ENCODE data around the gene ADAR. TPM values are rescaled to one million over a fixed set of nuclear protein-coding genes. Genes with fewer than 3 reads are reported as not detected.
A peak's percentile ranks its signal among the peaks of the same experiment; 100 is the strongest.

ADAR gene
- total RNA-seq, 1 donor from 2014 or later, result 142 TPM

DNA sequence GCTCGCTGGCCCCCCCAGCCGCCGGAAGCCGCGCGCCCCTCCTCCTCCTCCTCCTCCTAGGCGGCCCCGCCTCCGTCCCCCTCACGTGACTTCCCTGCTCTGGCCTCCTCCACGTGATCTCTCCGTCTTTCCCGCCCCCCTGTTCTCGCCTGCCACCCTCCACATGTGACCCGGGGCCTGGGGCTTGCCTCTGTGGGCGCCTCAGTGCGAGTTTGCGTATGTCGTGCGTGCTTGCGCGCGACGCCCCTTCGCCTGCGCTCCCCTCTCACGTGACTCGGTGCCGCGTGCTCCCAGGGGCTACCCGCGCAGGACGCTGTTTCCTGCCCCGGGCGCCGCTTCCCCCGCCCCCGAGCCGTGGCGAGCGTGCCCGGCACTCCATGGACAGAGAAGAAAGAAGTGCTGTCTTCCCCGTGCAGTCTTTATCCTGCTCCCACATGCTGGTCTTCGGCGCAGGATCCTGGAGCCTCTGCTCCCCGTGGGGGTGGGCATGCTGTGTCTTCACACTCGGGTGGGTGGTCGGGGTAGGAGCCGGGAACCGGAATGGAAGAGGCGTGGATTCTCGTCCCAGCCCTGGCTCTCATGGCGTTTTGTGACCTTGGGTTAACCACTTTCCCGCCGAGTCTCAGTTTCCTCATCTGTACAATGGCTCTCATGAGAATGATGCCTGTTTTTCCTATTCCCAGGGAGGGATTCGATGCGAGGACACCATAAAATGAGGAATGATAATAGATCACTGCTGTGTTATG is 49.1 kb downstream of the ADAR start:
- peak; percentile 90 for DNase-seq (ENCODE audit: low read depth)

DNA sequence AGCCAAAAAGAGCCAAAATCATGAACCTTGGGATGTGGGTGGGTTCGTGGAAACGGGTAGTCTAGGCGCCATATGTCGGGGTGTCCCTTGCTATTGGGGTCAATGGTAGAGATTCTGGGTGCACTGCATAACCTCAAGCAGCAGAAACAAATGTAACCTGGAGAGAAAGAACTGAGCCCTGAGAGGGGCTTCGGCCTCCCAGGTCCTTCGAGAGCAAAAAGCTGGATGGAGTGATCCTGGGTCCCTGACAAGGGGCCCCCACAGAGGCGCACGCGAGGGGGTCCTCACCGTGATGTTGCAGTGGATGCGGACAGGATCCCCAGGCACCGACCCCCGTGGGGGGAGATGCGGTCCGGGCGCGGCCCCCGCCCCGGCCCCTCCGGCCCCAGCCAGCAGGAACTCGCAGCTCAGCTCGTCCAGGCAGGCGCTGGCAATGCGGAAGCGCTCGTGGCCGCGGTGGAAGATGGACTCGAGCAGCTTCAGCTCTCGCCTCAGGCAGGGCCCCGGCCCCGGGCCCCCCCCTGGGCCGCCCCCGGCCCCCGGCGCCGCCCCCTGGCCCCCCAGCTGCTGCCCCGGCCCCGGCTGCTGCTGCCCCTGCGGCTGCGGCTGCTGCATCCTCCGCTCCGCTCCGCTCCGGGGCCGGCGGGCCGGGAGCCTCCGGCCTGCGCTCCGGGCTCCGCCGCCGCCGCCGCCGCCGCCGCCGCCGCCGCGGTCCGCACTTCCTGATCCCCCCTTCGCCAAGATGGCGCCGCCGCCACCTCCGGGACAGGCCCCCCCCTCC is 49.9 kb downstream of the ADAR start, which contains the start of gene UBE2Q1:
Gene UBE2Q1 (minus strand): TSS at position 724 of the 781 bp plus-strand sequence. CDS start 109 bp downstream, at position 615.
- DNase-seq (ENCODE audit: low read depth), result no peak

GRCh38 chr1:154557248-154557938 is 50.6 kb downstream of the ADAR start:
- DNase-seq (ENCODE audit: low read depth), result no peak

DNA sequence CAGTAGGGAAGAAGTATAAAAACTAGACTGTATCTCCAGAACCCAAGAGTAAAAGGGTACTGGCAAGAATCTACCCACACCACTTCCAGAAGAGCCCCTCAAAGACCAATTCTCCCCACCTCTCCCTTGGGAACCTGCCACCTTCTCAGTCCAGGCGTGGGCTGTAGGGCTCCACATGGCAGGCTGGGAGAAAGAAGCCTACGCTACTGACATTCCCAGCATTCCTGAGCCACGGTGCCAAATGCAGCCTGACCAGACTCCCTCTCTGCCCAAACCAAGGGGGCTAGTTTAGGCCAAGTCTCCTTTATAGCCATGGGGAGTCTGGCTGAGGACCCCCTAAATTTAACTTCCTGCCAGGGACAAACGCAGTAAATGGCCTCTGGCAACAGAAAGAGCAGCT is 51.6 kb downstream of the ADAR start:
- DNase-seq (ENCODE audit: low read depth), result peak; percentile 41

GRCh38 chr1:154553056-154554030 is 54.6 kb downstream of the ADAR start:
- peak; percentile 40 for DNase-seq (ENCODE audit: low read depth)

- no peak for DNase-seq (ENCODE audit: low read depth)
Measured at GRCh38 chr1:154552036-154552435, 56.0 kb downstream of the ADAR start.

- no peak for DNase-seq (ENCODE audit: low read depth)
Measured at GRCh38 chr1:154551474-154551873, 56.5 kb downstream of the ADAR start.

DNA sequence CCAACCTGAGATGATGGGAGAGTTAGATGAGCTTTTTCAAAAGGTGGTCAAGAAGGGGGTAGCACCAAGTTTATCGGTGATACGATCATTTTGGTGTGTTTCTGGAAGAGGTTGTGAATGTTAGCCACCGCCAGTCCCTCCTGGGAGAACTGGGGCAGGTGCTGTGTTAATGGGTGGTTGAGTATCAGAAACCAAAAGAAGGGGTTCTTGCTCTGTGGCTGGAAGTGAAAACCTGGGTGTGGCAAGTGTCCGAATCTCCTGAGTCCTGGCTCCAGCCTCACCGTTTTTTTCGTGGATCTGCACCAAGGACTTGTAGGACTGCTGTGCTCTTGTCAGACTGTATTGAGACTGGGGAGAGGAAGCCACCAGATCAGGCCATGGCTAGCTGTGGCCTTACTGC is 57.3 kb downstream of the ADAR start:
- DNase-seq (ENCODE audit: low read depth), result no peak

DNA sequence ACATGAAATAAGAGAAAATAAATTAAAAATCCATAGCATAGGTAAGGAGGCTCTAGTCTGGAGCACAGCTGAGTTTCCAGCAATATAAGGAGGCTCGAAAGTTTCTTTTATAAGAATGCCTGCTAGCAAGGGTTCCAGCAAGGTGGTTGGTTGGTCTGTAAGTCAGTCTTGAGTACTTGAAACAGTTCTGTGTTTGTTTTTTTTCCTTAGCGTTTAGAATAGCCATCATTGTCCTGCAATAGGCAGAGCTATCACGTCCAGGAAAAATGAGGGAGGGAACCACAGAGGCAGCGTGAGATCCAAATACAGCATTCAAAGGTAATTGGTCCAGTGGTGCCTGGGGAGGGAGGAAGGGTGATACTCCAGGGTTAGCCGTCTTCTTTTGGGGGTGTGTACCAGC is 57.9 kb downstream of the ADAR start:
- no peak for DNase-seq (ENCODE audit: low read depth)

GRCh38 chr1:154549202-154549770 is 58.7 kb downstream of the ADAR start:
- no peak for DNase-seq (ENCODE audit: low read depth)

- DNase-seq (ENCODE audit: low read depth), result no peak
Measured at GRCh38 chr1:154548028-154548427, 60.0 kb downstream of the ADAR start.

DNA sequence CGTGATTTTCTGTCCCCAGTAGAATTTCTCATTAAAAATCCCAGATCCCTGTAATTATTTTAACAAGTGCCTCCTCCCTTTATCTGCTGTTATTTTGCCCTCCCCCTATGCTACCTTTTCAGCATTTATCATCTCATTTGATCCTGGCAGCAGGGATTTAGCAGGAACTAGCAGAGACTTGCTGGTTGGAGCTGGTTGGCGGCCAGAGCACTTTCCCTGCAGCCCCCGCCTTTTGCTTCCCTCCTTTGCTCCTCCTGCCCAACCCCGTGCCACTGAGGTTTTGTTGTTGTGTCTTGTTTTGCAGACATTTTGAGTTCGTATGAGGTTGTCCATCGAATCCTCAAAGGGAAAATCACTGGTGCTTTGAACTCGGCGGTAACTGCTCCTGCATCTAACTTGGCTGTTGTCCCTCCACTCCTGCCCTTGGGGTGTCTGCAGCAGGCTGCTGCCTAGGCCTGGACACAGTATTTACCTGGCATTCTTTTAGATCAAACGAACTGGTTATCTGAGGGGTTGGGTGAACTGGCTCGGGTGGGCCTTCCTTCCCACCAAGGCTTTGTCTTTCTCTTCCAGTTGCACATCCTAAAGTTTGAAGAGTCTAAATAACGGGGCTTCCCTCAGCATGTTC is 60.8 kb downstream of the ADAR start:
- no peak for DNase-seq (ENCODE audit: low read depth)

- DNase-seq (ENCODE audit: low read depth), result peak; percentile 46
Measured at GRCh38 chr1:154546264-154547063, 61.5 kb downstream of the ADAR start.

DNA sequence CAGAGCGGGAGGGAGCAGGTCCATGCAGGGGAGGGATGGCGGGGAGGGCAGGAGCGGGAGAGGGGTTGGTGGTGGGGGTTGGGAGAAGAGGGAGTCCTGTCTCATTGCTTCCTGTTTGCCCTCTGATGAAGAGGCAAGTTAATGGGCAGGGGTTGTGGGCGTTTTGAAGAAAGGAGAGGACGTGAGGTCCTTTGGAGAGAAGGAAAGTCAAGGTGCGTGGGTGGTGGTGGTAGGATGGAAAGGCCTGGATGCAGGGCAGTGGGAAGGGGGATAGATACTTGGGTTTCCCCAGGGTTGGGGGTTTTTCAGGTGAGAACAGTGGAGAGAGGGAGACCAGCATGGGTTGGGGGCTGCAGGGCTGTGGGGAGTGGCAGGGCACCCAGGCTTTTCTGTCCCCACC is 66.8 kb downstream of the ADAR start:
- no peak for DNase-seq (ENCODE audit: low read depth)

DNA sequence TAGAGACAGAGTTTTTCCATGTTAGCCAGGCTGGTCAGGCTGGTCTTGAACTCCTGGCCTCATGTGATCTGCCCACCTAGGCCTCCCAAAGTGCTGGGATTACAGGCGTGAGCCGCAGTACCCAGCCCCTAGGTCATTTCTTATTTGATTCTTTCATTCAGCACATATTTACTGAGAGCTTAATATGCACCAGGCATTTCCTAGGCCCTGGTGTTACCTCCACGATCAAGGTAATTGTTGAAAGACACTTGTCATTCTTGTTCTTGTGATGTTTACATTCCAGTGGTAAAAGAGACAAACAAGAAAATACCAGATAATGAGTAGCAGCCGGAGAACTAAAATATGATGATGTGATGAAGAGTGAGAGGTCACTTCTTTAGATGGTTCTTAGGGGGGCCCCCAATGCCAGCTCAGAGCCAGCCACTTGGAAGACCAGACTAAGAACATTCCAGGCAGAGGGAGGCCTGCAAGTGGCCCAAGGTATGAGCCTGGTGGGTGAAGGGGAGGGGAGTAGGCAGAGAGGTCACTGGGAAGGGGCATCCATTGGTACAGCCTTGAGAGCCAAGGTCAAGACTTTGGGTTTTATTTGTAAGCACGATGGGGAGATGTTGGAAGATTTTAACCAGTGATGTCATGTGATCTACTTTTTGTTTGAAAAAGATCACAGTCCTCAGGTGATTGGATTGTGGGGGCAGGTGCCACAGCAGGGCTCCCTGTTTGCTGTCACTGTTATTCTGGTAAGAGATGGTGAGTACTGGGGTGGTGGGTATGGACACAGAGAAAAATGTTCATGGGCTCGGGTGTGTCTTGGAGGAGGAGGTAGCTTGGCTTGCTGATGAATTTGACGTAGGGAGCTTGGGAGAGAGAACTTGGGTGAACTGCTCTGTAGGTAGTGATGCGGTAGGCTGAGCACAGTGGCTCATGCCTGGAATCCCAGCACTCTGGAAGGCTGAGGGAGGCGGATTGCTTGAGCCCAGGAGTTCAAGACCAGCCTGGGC is 68.2 kb downstream of the ADAR start:
- DNase-seq (ENCODE audit: low read depth), result no peak

GRCh38 chr1:154536570-154536969 is 71.4 kb downstream of the ADAR start:
- no peak for DNase-seq (ENCODE audit: low read depth)

- peak; percentile 54 for DNase-seq (ENCODE audit: low read depth)
Measured at GRCh38 chr1:154533952-154534844, 73.8 kb downstream of the ADAR start.

All from renal cortical epithelial cell (primary cell).